Measurements from ENCODE around the gene SALL2.
A peak's percentile ranks its signal among the peaks of the same experiment; 100 is the strongest.
"Not testable (repeated sequence)": the region's sequence is repeated elsewhere in the genome, so short reads cannot be mapped to it uniquely, and the experiment has no call there.

Gene SALL2

DNA sequence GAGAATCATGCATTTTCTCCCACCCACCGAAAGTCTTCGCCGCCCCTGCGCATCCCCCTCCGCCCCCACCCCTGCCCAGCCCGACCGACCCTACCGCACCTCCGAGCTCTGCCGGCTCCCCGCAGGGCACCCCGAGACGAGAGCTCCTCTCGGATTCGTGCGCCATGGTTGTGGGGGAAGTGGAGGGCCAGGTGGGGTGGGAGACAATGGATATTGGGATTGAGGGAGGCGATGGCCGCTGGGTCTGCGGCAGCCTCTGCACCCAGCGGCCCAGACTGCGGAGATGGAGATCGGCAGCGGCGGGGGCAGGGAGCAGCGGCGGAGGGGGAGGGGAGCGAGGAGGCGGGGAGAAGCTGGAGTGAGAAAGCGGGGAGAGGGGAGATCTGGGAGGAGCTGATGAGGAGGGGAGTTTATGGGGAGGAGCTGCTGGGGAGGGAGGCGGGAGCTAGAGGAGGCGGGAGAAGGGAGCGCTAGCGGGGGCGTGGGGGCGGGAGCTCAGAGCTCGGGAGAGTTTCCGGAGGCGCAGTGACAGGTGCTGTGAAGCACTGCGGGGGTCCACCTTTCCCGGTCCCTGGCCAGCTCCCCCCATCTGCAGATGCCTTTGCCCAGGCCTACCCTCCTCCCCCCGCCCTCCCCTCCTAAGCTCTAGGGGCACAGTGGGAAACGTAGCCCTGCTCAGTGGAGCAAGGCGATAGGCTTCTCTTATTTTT lies at the start of gene SALL2:
Gene SALL2, minus strand, starts transcription at position 385 of the 710 bp plus-strand sequence. Its CDS starts 219 bp downstream, at position 166.
- peak; percentile 27 to 52 for DNase-seq (ENCODE audit: extremely low read depth in 1 of 2, low read depth in 1 of 2)

DNA sequence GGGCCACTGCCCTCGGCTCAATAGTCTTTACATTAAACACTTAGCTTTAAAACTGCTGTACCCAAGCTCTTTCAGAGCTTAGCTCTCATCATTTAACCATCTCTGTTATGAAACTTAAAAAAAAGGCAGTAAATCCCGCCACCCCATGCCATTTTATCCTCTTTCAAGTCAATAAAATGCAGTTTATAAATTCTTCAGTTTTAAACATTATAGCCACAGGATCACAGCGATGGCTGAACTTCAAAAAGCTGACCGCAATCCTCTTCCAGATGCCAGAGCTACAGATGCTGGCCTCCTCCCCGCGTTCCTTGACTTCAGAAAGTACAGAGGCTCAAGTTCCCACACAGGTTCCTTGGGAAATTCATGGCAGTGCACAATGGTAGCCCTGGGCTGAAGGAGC lies 49.5 kb upstream of the SALL2 start:
- no peak for DNase-seq (ENCODE audit: extremely low read depth in 1 of 2, low read depth in 1 of 2)

DNA sequence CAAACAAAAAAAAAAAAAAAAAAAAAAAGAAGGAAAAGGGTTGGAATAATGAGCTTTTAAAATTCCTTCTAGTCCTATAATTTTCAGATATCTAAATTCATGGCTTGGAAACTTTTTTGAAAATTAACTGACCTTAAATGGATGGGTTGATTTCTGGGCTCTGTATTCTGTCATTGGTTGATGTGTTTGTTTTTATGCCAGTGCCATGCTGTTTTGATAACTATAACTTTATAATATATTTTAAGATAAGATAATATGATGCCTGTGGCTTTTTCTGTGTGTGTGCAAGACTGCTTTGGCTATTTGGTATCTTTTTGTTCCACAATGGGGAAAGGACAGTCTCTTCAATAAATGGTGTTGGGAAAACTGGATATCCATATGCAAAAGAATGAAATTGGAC lies 46.5 kb upstream of the SALL2 start:
- DNase-seq (ENCODE audit: extremely low read depth in 1 of 2, low read depth in 1 of 2) = no peak

DNA sequence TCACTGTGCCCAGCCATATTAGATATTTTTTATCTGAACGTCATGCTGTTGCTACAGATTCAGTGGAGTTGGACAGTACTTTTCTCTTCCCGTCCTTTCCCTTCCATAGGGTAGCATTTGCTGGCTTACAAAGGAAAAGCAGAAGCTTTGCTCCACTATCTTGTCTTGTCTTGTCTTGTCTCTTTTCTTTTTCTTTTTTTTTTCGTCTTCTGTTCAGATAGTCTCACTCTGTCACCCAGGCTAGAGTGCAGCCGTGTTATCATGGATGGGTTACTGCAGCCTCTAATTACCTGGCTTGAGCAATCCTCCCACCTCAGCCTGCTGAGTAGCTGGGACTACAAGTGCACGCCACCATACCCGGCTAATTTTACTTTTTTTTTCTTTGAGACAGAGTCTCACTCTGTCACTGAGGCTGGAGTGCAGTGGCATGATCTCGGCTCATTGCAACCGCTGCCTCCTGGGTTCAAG lies 32.6 kb upstream of the SALL2 start:
- DNase-seq (ENCODE audit: extremely low read depth in 1 of 2, low read depth in 1 of 2) = no peak

DNA sequence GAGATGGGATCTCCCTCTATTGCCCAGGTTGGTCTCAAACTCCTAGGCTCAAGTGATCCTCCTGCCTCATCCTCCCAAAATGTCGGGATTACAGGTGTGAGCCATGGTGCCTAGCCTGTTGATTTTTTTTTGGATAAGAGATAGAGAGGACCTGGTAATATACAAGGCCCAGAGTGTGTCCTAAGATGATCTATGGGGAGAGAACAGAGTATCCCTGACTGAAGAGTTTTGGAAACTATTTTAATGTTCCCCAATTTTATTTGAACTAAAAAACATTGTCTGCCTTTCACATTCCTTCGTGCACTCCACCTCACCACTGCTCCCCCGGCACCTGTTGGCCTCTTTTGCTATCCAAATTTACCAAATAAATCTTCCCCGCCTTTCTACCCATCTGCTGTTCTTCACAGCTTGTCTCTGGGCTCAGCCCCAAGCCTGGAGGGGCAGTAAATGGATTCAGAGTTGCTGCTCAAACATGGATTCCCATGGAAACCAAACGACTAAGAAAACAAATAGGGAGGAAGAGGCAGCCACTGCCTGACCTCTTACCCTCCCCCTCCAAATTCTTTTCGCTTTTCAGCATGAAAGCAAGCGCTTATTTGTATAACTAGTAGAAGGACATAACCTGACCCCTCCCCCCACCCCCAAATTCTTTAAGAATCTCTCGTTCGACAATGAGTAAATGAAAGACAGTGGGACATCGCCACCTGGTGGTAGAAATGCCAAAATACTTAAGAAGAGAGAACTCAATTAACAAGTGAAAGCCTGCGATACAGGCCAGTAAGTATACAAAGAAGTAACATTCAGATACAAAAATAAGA lies 31.1 kb upstream of the SALL2 start:
- peak; percentile 52 to 58 for DNase-seq (ENCODE audit: extremely low read depth in 1 of 2, low read depth in 1 of 2)

DNA sequence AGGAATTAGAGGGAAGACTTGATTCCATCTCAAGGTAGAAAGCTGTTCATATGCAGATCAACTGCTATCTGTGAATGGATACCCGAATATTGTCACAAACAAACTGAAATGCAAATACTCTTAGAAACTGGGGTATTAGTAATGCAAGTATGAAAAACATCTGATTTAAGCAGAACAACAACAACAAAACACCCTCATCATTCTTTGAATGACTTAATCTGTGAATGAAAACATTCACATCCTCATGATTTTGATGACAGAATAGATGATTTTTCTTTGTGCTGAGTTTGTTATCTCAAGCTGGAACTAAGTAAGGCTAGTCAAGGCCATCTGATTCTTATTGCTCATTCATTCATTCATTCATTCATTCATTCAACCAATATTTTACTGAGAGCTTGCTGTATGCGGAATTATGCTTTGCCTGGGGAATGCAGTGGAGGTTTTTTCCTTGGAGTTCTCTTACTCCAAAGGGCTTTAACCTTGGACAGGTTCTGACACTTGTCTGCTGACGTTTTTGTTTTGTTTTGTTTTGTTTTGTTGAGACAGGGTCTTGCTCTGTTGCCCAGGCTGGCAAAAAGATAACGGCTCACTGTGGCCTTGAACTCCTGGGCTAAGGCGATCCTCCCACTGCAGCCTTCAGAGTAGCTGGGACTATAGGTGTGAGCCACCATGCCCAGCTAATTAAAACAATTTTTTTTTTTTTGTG lies 30.4 kb upstream of the SALL2 start:
- DNase-seq (ENCODE audit: extremely low read depth in 1 of 2, low read depth in 1 of 2) = no peak

DNA sequence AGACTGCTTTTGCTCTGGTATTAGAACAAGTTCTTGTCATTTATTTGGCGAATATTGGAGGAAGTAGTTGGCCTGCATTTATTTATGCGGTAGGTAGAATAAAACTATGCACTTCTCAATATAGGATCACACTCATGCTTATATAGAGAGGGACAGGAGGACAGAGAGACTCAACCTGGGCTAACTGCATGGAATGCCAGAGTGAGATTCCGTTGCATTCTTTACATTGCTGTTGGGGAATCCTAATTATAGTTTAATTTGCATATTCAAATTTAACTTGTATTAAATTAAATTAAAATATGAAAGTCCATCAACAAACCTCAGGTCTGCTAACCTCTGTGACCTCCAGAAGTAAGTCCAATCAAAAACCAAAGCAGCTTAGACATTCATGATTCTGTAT lies 27.1 kb upstream of the SALL2 start:
- no peak for DNase-seq (ENCODE audit: extremely low read depth in 1 of 2, low read depth in 1 of 2)

DNA sequence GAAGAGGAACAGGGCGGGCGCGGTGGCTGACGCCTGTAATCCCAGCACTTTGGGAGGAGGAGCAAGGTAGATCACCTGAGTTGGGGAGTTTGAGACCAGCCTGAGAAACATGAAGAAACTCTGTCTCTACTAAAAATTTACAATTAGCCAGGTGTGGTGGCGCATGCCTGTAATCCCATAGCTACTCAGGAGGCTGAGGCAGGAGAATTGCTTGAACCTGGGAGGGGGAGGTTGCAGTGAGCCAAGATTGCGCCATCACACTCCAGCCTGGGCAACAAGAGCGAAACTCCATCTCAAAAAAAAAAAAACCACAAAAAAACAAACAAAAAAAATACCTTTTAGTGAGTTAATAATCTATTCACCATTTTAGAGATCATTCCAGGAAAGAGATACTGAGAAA lies 18.4 kb upstream of the SALL2 start:
- DNase-seq (ENCODE audit: extremely low read depth in 1 of 2, low read depth in 1 of 2) = not testable (repeated sequence)

DNA sequence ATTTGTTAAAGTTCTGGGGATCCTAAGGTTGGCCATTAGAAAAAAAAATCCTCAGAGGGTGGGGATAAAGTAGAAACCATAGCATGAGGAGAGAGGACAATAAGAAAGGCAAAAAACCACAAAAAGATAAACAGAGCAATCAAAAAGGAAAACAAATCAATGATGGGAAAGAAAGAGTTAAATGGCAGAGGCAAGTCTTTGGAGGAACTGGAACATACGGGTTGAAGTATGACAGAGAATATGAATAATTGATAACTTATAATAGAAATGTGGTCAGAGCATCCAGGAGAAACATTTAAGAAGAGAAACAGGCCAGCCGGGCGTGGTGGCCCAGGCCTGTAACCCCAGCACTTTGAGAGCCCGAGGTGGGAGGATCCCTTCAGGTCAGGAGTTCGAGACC lies 17.8 kb upstream of the SALL2 start:
- DNase-seq (ENCODE audit: extremely low read depth in 1 of 2, low read depth in 1 of 2) = no peak

DNA sequence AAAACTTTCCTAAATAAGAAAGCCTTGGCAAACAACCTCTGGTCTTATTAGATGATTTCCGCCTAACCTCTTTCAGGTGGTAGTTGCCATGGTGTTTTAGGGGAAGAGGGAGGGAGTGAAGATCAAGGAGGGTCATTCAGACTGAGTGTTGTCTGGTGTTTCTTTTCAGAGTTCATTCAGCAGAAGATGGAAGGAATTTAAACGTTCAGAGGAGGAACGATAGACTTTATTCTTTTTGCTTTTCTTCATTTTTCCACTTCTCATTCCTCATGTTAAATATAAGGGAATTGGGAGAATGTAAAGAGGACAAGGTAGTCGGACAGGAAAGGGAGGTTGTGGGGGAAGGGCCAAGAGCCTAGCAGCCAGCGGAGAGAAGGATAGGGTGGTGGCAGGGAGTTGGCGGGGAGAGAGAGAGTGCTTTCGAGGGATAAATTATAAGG lies 17.4 kb upstream of the SALL2 start:
- no peak for DNase-seq (ENCODE audit: extremely low read depth in 1 of 2, low read depth in 1 of 2)

DNA sequence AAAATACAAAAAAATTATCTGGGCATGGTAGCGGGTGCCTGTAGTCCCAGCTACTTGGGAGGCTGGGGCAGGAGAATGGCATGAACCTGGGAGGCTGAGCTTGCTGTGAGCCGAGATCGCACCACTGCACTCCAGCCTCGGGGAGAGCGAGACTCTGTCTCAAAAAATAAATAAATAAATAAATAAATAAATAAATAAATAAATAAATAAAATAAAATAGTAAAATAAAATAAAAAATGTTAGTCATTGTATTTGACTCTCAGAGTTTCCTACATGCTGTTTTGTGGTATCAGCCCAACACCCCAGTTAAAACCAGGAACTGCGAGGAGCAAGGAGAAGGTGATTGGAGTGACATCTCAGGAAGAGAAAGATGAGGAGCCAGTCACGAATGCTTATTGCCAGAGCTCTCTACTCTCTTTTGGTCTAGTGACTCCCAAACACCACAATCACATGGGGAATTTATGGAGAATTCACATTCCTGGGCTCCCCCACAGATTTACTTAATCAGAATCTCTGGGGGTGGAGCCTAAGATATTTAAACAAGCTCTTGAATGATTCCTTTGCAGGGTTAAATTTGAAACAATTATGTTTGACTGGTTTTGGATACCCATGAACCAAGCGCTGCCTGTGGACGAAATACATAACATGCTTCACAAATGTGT lies 15.4 kb upstream of the SALL2 start:
- no peak for DNase-seq (ENCODE audit: extremely low read depth in 1 of 2, low read depth in 1 of 2)

DNA sequence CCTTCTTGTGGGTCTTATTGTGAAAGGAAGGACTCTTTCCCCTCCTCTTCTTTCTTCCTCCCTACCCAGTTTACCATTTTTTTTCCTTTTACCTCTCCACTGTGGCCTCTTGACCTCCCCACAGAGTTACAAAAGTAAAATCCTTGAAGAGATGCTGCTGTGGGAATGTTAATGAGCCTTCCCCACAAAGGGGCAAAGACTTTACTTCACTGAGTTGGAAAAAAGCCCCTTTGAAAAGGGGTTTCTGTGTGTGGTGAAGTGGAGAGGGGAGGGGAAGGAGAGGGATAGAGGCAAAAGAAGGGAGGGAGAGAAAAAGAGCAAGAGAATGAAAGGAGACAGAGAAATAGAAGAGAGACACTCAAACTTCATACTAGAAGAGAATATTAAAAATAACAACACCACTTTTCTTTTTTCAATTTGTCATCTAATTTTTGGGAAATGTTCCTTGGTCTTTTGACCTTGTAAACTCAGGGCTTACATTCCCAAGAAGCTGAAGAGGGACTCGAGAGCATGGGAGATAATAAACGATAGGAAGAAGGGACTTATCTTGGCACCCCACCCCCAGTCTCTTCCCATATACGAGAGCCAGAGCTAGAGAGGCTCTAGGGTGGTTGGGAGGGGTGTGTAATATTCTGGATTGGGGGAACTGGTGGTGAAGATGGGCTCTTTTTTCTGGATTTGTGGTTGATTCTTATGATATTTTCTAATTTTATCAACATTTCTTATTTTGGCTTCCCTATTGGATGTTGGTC lies 13.2 kb upstream of the SALL2 start:
- DNase-seq (ENCODE audit: extremely low read depth in 1 of 2, low read depth in 1 of 2) = no peak

DNA sequence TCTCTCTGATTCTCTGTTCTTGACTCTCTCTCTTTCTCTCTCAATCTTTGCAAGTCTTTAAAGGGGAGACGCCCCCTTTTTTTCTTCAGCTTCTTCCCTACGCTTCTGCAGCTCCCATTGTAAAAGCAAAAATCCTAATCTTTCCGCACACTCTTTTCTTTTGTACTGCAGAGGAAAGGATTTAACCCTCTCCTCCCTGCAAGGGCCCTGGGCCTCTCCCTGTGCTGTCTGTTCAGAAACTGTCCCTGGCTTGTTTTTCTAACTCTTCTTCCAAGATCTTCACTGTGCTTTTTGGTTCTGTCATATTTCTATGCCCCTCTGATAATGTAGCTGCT lies 10.9 kb upstream of the SALL2 start:
- no peak for DNase-seq (ENCODE audit: extremely low read depth in 1 of 2, low read depth in 1 of 2)

DNA sequence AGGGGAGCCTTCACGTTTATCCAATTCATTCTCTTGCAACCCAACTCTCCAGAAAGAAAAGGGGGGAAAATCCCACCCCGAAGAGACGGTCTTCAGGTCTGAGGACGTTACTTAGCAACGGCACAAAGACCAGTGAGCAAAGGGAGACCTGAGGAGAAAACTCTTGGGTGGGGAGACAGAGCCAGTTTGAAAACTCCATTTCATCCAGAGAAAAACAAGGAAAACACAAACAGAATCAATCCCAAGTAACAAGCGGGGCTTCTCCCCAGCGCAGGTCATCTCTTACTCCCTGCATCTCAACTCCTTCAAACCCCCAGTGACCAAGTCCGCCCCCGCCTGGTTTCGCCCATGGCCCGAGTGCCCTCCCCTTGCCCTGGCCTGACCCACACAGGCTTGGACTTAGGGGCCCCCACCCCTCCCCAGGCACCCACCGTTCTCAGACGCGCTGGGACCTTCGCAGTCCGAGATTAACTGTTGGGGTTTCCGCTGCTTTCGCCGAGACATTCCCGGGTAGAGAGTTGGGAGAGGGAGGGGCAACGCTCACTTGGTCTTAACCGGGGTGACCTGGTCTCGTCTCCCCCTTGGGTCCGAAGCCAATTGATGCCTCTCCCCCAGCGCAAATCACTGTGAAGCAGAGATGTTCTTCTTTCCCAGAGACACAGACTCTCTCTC lies 10.4 kb upstream of the SALL2 start:
- no peak for DNase-seq (ENCODE audit: extremely low read depth in 1 of 2, low read depth in 1 of 2)

DNA sequence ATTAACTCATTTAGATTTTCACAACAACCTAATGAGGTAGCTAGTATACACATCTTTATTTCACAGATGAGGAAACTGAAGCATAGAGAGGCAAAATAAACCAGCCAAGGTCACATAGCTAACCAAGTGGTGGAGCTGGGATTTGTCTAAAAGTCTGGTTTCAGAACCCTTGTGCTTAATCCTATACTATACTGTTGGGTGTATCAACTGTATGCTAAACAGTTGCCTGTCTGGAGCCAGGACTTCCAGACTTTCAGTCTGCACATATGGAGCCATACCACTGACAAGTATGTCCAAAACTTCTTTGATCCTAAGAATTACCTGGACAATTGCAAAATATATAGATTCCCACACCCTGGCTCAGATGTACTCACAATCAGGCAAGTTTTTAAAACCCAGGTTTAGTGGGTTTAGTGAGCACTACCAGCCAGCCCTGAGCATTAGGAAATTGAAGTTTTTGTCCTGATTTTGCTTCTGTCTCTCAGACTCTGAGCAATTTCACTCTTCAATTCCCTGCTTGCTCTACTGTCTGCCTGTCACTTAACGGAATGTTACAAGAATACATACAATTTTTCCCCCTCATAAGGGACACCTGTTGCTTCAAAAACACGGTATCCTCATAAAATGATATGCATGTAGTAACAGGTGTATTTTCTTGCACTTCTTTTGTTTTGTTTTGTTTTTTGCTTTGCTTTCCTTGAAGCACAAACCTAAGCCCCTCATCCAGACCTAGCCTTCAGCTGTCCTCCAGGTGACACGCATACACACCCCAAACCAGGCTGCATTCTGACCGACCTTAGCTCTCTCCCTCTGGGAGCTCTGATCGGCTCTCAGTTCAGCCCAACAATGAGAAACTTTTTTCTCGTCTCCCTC lies 9.6 kb upstream of the SALL2 start:
- no peak for DNase-seq (ENCODE audit: extremely low read depth in 1 of 2, low read depth in 1 of 2)

DNA sequence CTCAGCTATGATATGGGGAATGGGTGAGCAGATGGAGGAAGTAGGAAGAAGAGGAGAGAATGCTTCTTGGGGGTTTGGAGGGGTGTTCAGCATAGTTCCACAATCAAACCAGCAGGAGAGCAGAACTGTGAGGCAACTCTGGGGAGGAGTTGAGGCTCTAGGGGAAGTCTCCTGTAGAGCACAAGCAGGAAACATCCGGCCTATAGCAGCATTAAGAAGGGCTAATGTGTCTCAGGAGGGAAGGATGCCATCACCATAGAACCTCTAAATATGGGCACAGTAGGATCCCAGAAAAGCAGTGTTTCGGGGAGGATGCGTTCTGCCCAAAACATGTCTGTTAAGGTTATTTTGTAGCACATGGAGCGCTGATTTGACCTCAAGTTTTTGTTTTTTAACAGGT lies 8.4 kb upstream of the SALL2 start:
- no peak for DNase-seq (ENCODE audit: extremely low read depth in 1 of 2, low read depth in 1 of 2)

DNA sequence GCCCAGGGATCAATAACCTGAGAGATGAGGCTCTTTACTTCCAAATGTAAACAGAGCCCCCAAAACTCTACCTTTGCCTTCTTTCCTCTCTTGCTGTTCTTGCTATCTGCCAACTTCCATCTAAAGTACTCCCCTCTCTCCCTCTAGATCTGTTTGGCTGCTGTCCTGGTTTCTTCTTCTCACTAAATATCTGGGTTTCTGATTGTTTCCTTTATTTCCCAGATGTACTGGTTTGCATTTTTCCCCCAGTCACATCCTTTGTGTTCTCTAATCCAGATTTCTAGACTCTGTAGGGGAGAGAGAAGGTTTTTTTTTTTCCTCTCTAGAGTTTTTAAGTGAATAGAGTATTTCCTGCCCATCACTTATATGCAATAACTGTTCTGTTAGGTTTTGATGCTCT lies 7.1 kb upstream of the SALL2 start:
- no peak for DNase-seq (ENCODE audit: extremely low read depth in 1 of 2, low read depth in 1 of 2)

DNA sequence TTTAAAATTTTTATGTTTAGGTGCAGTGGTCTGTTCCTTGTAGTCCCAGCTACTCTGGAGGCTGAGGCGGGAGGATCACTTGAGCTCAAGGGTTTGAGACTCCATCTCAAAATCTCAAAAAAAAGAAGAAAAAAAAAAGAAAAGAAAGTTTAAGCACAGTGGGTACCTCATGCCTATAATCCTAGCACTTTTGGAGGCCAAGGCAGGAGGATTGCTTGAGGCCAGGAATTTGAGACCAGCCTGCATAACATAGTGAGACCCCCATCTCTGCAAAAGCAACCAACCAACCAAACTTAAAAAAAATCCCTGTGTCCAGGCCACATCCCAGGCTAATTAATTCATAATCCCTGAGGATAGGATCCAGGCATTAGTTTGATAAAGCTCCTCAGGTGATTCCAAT lies 3.4 kb upstream of the SALL2 start:
- DNase-seq (ENCODE audit: extremely low read depth in 1 of 2, low read depth in 1 of 2) = no peak
